HepG2 (cell line): ENCODE results near the gene COX4I1. TPM values are rescaled to one million over a fixed set of nuclear protein-coding genes. Genes with fewer than 3 reads are reported as not detected.

Source experiments
- ATF3 ChIP-seq: sonication (generic); formaldehyde crosslinking; IDR thresholded peaks from 2 replicates; pipeline ENCODE4 v1.4.0; 2020; ENCODE audit warnings: missing genetic modification reagents
- KIAA2018 ChIP-seq: sonication (generic); formaldehyde crosslinking; IDR thresholded peaks from 2 replicates; pipeline ENCODE4 v1.5.0; 2020; ENCODE audit warnings: mild to moderate bottlenecking, missing genetic modification reagents, borderline replicate concordance
- MNT ChIP-seq: fragments of 450-650 bp; IDR thresholded peaks from 2 replicates; pipeline ENCODE4 v1.6.1; 2016
- NCOA2 ChIP-seq: sonication (generic); formaldehyde crosslinking; IDR thresholded peaks from 2 replicates; pipeline ENCODE4 v1.8.0; 2022; ENCODE audit warnings: inconsistent platforms
- PITX1 ChIP-seq: sonication (generic); formaldehyde crosslinking; IDR thresholded peaks from 2 replicates; pipeline ENCODE4 v1.5.1; 2020; ENCODE audit warnings: mild to moderate bottlenecking, missing genetic modification reagents
- ZBTB10 ChIP-seq: sonication (generic); formaldehyde crosslinking; IDR thresholded peaks from 2 replicates; pipeline ENCODE4 v1.4.0; 2020; ENCODE audit warnings: missing genetic modification reagents, borderline replicate concordance
- ZBTB44 ChIP-seq: sonication (generic); formaldehyde crosslinking; IDR thresholded peaks from 2 replicates; pipeline ENCODE4 v1.4.0; 2020; ENCODE audit warnings: missing genetic modification reagents
- ZNF687 ChIP-seq: sonication (generic); formaldehyde crosslinking; IDR thresholded peaks from 2 replicates; pipeline ENCODE4 v1.5.1; 2020; ENCODE audit warnings: mild to moderate bottlenecking, missing genetic modification reagents, moderate library complexity
- ZNF788 ChIP-seq: sonication (generic); formaldehyde crosslinking; IDR thresholded peaks from 2 replicates; pipeline ENCODE4 v1.5.0; 2020; ENCODE audit warnings: mild to moderate bottlenecking, missing genetic modification reagents, borderline replicate concordance
- polyA plus RNA-seq, 8 experiments: library from polyadenylated mRNA; depleted of rRNA in 3 of 8; stranded (reverse) in 7 of 8; unstranded in 1 of 8; fragments of >200 nt; fragmentation: Illumina TruSeq in 4 of 8; extraction: Trizol in 4 of 8; gene quantifications; 2 replicates each; pipeline versions ENCODE4 v1.2.1 to v1.2.3, GENCODE V29; 2011 to 2016; ENCODE audit warnings: low read depth in 4 of 8, missing spikeins in 1 of 8, mixed read lengths in 1 of 8; ENCODE audit not compliant: insufficient read depth in 1 of 8
- total RNA-seq, 5 experiments: library from RNA; depleted of rRNA; stranded (reverse); fragments of >200 nt; fragmentation: Illumina TruSeq; extraction: Trizol; gene quantifications; 2 replicates each; pipeline ENCODE4 v1.2.3, GENCODE V29; 2016; ENCODE audit warnings: low read depth in 1 of 5

Gene COX4I1
- total and polyA plus RNA-seq, 2 of the 13 experiments (the other 11 are each of a cell fraction or from before 2014, with no cell fraction given), result 658 to 902 TPM

GRCh38 chr16:85850344-85850880 is 50.9 kb downstream of the COX4I1 start (continued):
- TF ChIP-seq ZBTB10, result no peak
- TF ChIP-seq NCOA2 (CRISPR knock-in tag), result 0 out of 2 replicates have a peak, but pooled peaks have one; percentile 33
- peak; percentile 56; the same call in 1 of the 2 replicates for TF ChIP-seq PITX1 (CRISPR knock-in tag)
- no peak for TF ChIP-seq MNT
- peak; percentile 50; the same call in 1 of the 2 replicates for TF ChIP-seq ATF3 (CRISPR knock-in tag)
- no peak; the same call in 1 of the 2 replicates for TF ChIP-seq ZNF788 (CRISPR knock-in tag)
- no peak for TF ChIP-seq KIAA2018 (CRISPR knock-in tag)
- TF ChIP-seq ZBTB44, result no peak
- peak; percentile 62 for TF ChIP-seq ZNF687 (CRISPR knock-in tag)
